GOT3 (cell line): Measurements from ENCODE around the gene ECT2L.

Experiments used
- DNase-seq: peaks from one replicate; lab custom pipeline; 2025; ENCODE audit warnings: mixed read lengths; lab: John Stamatoyannopoulos, UW

Gene ECT2L

DNA sequence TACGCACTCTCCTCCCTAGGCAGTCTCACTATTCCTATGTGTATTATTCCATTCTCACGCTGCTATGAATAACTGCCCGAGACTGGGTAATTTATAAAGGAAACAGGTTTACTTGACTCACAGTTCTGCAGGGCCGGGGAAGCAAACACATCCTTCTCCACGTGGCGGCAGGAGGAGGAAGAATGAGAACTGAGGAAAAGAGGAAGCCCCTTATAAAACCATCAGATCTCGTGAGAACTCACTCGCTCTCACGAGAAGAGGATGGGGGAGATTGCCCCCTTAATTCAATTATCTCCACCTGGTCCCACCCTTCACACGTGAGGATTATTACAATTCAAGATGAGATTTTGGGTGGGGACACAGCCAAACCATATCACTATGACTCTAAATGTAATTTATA is 61.9 kb downstream of the ECT2L start:
- DNase-seq: no peak

DNA sequence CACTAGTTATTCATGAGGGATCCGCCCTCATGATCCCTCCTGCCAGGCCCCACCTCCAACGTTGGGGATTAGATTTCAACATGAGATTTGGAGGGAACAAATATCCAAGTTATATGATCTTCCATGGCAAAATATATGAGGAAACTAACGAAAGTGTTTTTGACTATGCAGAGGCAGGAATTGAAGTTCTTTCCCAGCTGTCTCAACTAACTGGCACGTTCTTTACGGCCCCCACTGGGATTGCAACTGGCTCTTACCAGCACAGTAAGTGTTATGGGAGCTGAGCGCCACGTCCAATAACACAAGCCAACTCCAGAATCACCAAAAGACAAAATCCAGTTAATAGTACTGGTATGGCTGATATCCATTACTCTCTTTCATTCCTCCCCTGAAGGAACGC is 66.6 kb downstream of the ECT2L start:
- no peak for DNase-seq

DNA sequence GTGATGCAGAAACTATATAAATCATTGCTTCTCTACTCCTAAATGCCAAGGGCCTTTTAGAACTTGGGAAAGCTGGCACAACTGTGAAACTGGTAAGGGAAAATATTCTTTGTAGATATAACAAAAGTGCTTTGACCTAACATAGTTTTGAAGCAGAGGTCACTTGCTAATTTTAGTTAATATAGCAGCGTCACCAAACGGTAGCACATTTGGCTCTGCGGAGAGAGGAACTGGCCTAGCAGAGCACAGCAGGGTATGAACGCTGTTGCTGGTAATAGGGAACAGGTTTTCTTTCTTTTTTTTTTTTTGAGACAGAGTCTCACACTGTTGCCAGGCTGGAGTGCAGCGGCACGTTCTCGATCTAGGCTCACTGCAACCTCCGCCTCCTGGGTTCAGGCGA is 67.4 kb downstream of the ECT2L start:
- no peak for DNase-seq

DNA sequence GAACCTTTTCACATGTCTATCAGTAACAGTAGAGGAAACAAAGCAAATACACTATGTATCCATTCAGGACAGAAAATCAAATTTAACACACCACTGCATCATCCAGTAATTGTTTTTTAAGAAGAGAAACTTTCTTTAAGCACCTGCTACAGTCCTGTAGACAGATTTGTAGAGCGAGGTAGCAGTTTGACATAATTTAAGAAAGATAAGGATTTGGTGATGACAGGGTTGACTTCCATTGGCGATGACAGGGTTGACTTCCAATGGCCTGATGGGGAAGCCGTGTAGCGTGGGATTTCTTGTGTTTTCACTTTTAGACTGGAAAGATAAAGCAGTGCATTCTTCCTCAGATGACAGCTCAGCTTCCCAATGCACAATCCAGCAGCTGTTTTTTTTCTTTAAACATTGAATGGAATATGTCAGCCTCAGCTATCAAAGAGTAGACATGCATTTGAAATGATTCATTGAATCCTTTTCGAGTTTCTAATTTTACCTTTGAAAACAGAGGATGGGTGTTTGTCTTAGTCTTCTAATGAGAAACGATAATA is 68.5 kb downstream of the ECT2L start:
- DNase-seq: no peak

DNA sequence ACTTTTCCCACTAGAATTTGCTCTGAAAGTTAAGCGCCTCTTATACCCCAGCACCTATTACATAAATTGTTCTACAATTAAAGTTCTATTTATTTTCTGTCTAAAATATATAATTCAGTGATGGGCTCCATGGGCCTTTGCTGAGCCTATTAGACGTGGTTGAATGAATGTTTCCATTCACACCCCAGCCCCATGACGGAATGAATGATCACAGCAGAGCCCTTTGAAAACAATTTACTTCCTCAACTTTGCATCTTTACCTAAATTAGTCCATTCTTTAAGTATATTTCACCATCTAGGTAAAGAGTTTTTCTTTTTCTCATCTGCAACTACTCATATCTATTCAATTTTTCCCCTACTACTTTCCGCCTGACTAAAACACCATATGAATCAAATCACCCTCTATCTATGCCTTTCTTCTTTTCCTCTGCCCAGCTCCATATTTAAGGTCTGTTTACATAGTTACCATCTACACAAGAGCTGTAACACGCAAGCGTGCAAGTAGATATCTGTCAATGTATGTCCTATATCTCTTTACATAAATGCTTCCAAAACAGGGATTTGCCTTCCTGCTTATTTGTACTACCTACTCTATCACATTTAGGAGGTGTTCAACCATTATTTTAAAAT is 69.7 kb downstream of the ECT2L start:
- DNase-seq: no peak

DNA sequence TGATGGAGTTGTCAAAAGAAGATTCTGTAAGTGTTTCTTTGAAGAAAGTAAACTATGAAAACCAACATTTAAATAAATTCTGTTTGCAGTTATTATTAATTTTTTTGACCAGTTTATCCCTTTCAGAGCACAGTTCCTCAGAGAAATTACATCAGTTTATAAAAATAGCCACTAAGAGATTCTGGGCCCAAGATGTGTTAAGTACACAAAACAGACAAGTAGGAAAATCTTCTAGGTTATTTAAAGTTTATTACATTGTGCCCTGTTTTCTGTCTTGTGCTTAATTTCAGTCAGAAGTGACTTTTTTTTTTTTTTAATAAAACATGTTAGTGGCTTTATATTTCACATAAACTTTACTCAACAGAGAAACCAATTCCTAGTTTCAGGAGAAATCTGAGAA is 72.3 kb downstream of the ECT2L start:
- no peak for DNase-seq

DNA sequence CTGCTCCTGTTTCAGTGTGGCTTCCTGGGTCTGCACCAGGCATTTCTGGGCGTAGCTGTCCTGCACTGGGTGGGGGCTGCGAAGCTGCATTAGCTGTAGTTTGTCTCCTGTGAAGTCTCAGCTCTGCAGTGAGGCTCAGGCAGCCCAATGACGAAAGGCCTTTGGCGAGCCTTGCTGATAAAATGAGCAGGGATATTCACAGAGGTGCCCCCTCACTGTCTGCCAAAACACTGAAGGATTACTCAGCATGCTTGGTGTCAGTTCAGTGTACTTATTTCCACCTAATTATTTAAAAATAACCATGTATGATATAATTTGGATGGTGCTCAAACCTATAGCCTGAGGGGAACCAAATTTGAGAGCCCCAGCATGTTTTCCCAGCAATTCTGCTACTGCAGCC is 73.5 kb downstream of the ECT2L start:
- DNase-seq: no peak

DNA sequence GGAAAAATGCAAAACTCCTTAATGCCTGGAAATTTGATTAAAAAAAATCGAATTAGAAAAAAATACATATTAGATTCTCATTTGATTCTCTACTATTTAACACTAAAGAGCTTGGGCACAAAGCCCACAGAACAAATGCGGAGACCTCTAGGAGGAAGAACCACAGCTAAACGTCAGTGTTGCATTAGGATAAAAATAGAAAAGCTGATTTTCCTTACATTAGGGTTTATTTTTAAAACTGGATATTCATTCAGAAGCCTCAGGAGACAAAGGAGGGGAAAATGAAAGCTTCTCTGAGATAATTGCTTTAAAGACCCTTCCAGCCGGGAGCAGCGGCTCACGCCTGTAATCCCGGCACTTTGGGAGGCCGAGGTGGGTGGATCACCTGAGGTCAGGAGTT is 77.3 kb downstream of the ECT2L start:
- no peak for DNase-seq

DNA sequence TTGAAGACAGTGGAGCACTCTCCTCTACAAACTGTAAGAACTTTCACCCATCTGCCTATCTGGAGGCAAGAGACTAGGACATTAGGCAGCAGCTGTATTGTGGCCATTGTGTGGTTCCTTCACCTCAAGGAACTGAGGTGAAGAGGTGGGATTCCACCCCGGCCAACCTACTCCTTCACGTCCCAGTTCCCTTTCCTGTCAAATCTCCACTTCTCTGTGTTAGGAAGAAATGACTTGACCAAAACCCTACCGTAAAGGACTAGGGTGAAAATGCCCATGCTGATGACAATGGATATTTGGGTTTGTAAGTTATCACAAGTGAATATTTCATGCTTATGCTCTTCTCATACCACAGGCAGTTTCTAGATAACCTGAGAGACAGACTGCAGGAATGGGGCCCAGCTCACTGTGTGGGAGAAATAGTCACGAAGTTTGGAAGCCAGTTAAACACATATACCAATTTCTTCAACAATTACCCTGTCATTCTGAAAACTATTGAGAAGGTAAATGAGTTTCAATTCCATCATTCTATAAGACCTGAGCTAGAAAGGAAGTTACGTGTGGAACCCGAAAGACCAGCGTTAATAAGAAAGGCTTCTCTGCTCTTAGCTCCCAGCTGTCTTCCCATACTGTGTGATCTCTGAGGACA is 86.6 kb downstream of the ECT2L start:
- DNase-seq: no peak

DNA sequence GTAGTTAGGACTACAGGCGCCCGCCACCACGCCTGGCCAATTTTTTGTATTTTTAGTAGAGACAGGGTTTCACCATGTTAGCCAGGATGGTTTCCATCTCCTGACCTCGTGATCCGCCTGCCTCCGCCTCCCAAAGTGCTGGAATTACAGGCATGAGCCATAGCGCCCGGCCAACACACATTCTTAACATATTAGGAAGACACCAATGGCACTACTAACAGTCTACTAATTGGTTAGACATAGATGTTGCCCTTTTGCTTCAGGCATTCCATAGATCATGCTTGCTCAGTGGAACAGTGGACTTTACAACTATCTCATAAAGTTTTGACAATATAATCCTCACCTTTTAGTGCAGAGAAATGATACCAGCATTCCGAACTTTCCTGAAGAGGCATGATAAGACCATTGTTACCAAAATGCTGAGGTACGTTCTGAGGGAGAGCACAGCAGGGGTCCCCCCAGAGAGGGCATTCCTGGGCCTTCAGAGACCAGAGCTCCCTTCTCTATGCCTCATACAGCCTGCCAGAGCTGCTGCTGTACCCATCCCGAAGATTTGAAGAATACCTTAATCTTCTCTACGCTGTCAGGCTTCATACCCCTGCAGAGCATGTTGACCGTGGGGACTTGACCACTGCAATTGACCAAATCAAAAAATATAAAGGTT is 89.4 kb downstream of the ECT2L start:
- no peak for DNase-seq

DNA sequence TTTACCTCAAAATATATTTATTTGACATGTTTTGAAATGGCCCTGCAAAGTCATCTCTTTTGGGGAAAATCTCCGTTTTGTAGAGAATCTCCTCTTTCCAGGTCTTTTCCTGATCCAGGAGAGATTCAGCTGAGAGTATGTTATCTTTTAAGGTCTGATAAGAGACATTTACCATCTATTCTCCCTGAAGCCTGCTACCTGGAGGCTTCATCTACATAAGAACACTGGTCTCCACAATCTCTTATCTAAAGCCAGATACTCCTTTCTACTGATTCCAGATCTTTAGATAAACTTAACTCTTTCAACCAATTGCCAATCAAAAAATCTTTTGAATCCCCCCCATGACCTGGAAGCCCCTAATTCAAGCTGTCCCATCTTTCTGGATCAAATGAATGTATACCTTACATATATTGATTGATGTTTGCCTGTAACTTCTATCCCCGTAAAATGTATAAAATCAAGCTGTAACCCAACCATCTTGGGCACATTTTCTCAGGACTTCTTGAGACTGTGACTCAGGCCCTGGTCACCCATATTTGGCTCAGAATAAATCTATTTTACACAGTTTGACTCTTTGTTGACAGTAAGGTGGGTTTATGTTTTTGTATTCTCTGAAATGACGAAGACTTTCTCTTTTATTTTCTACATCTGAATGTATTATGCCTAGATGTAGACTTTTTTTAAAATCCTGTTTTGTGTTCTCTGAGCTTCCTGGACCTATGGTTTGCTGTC is 95.5 kb downstream of the ECT2L start:
- no peak for DNase-seq

DNA sequence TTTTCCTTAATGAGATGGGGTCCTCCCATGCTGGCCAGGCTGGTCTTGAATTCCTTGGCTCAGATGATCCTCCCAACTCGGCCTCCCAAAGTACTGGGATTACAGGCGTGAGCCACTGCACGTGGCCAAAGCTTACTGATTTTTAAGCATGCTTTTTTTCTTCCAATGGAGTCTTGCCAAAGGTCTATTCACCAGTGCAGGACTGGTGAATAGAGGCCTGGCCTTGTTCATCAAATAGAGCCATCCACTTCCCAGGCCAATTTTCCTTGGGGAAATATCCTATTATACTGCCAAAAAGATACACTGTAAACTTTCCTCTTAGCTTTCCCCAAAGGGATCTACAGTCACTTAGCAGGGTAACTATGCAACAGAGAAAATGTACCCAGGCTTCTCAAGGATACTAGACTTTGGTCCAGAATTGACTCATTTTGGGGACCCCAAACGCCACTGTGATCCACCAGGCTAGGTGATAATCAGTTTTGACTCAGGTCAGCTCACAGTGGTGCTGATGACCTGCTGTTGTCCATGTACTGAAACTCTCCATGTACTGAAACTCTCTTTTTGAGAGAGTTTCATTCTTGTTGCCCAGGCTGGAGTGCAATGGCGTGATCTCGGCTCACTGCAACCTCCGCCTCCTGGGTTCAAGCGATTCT is 100.3 kb downstream of the ECT2L start:
- DNase-seq: no peak

DNA sequence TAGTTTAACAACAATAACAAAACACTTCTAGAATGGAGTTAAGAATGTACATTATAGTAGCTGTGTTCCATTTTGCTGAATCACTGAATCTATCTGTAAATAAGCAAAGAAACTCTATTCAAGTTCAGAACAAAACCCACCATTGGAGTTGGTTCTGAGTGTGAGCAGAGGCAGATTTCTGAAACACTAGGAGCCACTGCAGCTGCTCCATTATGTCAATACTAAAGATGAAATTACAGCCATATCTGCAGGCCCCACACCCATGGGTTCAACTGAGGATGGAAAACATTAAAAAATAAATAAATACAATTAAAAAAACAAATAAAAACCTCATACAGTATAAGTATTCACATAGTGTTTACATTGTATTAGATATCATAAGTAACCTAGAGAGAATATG is 101.1 kb downstream of the ECT2L start:
- no peak for DNase-seq

DNA sequence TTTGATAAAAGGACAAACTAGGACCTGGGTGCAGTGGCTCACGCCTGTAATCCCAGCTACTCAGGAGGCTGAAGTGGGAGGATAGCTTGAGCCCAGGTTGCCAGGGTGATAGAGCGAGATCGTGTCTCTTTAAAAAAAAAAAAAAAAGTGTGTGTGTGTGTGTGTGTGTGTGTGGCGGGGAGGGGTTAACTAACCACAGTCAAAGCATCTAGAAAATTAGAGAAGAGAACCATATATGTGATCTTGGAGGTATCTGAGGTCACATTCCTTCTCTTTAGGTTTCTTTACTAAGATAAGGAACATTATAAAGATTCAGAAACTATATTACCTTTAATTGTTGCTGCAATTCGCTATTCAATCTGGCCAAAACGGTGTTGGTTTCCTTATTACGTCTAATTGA is 111.3 kb downstream of the ECT2L start:
- DNase-seq: no peak

DNA sequence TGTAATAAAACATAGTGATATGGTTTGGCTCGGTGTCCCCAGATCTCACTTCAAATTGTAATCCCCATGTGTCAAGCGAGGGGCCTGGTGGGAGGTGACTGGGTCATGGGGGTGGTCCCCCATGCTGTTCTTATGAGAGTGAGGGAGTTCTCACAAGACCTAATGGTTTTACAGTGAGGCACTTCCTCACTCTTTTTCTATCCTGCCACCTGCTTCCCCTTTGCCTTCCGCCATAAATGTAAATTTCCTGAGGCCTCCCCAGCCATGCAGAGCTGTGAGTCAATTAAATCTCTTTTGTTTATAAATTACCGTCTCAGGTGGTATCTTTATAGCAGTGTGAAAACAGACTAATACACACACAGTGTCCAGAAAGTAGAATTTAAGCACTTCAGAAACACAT is 113.6 kb downstream of the ECT2L start:
- DNase-seq: no peak

DNA sequence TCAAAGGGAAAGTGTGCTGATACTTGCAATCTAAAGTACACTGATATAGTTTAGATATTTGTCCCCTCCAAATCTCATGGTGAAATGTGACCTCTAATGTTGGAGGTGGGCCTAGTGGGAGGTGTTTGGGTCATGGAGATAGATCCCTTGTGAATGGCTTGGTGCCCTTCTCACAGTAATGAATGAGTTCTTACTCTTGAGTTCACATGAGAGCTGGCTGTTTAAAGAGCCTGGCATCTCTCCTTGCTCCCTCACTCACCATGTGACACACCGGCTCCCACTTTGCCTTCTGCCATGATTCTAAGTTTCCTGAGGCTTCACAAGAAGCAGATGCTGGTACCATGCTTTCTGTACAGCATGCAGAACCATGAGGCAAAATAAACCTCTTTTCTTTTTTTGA is 114.1 kb downstream of the ECT2L start:
- no peak for DNase-seq

DNA sequence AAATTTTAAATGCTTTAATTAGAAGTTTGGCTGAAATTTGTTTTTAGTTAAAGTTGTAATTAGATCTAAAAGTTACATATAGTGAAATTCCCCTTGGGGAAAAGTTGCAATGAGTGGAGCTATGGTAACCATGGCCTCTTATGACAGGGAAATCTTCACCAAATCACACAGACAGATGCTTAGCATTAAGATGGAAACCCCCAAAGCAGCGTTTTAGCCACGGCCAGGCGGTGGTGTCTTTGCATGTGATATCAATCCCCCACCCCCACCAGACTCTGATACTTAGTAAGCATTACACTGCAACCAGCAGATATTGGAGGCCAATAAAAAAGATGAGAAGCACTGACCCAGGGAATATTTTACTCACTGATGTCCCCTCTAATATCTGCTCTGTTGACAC is 116.4 kb downstream of the ECT2L start:
- DNase-seq: no peak

DNA sequence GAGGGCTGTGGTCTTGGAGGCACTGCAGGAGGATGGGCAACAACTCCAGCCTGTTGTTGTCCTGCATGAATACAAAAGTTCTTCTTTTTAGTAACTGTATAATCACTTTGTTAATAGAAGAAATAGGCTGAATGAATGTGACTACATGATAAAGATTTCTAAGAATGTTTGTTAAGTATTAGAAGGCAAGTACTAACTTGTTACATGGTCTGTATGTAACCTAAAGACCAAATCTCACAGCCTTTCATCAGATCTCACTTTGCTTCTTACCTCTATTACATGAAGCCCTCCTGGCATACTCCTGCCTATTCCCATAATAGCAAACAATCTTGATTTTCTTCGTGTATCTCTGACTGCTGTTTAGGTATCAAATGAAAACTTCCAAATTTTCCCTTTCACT is 118.8 kb downstream of the ECT2L start:
- DNase-seq: no peak

DNA sequence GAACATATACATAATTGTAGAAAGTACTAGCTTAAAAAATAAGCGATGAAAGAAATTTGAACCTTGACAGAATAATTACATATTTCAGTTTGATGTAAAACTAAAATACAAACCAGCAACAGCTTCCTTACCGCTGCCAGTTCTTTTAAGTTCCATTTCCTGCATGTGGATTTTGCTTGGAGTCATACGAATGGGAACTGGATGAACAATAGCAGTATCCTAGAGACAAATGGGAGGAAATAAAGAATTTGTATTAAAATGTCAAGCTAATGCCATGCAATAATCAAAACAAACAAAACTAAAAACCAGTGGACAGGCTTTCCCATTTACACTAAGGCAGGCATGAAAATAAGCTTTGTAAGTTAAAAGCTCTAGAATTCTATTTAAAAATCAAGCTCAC is 125.0 kb downstream of the ECT2L start:
- DNase-seq: no peak

DNA sequence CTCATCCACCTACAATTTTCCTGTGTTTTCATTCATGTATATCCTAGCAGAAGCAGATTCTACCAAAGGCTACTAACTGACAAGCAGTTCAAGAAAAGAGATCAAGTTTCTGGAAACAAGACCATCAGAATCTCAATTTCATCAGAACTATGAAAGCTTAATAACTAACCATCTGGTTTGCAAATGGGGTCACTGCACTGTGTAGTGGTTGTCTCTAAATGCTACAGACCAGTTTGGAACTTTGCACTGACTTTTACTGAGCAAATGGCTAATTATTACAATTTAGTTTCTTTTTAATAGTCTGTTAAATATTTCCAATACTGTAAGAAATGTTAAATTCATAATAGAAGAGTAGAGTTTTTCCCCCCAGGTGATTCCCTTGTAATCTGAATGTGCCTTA is 127.7 kb downstream of the ECT2L start:
- no peak for DNase-seq

DNA sequence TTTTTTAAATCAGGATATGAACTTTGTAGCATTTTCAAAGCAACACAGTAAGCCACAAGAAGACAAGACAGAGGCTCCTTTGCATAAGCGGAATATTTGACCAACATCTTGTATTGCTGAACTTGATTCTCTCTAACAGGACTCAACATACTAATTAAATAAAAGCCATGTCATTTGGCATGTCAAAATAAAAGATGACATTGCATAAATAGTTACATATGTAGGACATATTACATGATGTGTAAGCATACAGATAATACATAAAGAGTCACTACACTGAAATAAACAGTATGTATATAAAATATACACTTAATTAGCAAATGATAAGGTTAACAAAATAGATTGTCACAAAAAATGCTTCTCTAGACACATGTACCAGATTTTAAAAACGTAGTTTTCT is 129.9 kb downstream of the ECT2L start:
- DNase-seq: no peak

DNA sequence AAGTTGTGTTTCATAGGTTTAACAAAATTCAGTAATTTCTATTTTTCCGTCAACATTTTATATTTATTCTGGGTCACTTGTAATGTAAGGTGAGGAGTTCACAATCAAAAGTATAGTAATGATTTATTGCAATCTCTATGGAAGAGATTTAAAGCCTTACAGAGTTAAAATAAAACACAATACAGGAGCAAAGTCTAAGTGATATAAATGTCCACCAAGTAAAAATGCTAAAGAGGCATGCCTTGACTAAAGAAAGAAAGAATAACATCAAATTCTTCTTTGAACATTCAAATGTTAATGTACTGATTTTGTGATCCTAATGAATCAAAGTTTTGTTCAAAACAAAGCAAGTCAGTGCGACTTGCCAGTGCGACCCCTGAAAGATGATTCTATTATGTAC is 130.7 kb downstream of the ECT2L start:
- no peak for DNase-seq
